Neural progenitor cell (in vitro differentiated cells): ENCODE results near the gene GNAS-AS1. TPM values are rescaled to one million over a fixed set of nuclear protein-coding genes. Genes with fewer than 3 reads are reported as not detected.
A peak's percentile ranks its signal among the peaks of the same experiment; 100 is the strongest.

Experiments used
- DNase-seq: peaks from one replicate; pipeline ENCODE4 v3.0.0-alpha.2; 2016; ENCODE audit warnings: low spot score
- H2AFZ ChIP-seq: fragments of 200-600 bp; sonication (generic); replicated peaks from 2 replicates; pipeline ENCODE4 v1.6.1; 2016; ENCODE audit warnings: antibody characterized with exemption
- H3F3A ChIP-seq: fragments of 200-600 bp; sonication (generic); 2 replicates; pipeline ENCODE4 v1.6.1; 2016; ENCODE audit warnings: antibody characterized with exemption, low read depth
- H3K27ac ChIP-seq: fragments of 200-600 bp; sonication (generic); 2 replicates; pipeline ENCODE4 v1.5.1; 2016; ENCODE audit warnings: mild to moderate bottlenecking
- H3K27me3 ChIP-seq: fragments of 200-600 bp; sonication (generic); 2 replicates; pipeline ENCODE4 v1.6.1; 2016; ENCODE audit warnings: mild to moderate bottlenecking, moderate library complexity
- H3K36me3 ChIP-seq: fragments of 200-600 bp; sonication (generic); 2 replicates; pipeline ENCODE4 v1.5.1; 2016
- H3K4me1 ChIP-seq: fragments of 200-600 bp; sonication (generic); 2 replicates; pipeline ENCODE4 v1.6.1; 2016; ENCODE audit warnings: mixed run types
- H3K4me2 ChIP-seq: fragments of 200-600 bp; sonication (generic); 2 replicates; pipeline ENCODE4 v1.6.1; 2016
- H3K4me3 ChIP-seq: fragments of 200-600 bp; sonication (generic); 2 replicates; pipeline ENCODE4 v1.5.1; 2016
- H3K79me2 ChIP-seq: fragments of 200-600 bp; sonication (generic); 2 replicates; pipeline ENCODE4 v1.6.1; 2016; ENCODE audit warnings: low read depth
- H3K9ac ChIP-seq: fragments of 200-600 bp; sonication (generic); 2 replicates; pipeline ENCODE4 v1.6.1; 2016
- H3K9me3 ChIP-seq: fragments of 200-600 bp; sonication (generic); 2 replicates; pipeline ENCODE4 v1.5.1; 2016; ENCODE audit warnings: low read depth
- H4K20me1 ChIP-seq: fragments of 200-600 bp; sonication (generic); 2 replicates; pipeline ENCODE4 v1.6.1; 2016; ENCODE audit warnings: low read depth
- H3K27ac Mint-ChIP-seq: 3 replicates; pipeline ENCODE4 v1.8.0; 2021; ENCODE audit warnings: mixed read lengths
- H3K27me3 Mint-ChIP-seq: 2 replicates; pipeline ENCODE4 v1.8.0; 2022; ENCODE audit warnings: low read depth, mild to moderate bottlenecking, inconsistent platforms, moderate library complexity, mixed read lengths; ENCODE audit not compliant: insufficient read depth
- H3K36me3 Mint-ChIP-seq: 3 replicates; pipeline ENCODE4 v1.8.0; 2021; ENCODE audit warnings: mixed read lengths
- H3K4me1 Mint-ChIP-seq: 3 replicates; pipeline ENCODE4 v1.8.0; 2021; ENCODE audit warnings: mixed read lengths
- H3K4me3 Mint-ChIP-seq: 3 replicates; pipeline ENCODE4 v1.8.0; 2021; ENCODE audit warnings: mild to moderate bottlenecking, moderate library complexity, mixed read lengths
- H3K9me3 Mint-ChIP-seq: 3 replicates; pipeline ENCODE4 v1.8.0; 2020; ENCODE audit warnings: mixed read lengths
- EZH2 ChIP-seq: fragments of 200-600 bp; sonication (generic); IDR thresholded peaks from 2 replicates; pipeline ENCODE4 v1.6.1; 2017; ENCODE audit warnings: antibody characterized with exemption, mild to moderate bottlenecking, moderate library complexity
- EZH2phosphoT487 ChIP-seq: fragments of 200-600 bp; sonication (generic); IDR thresholded peaks from 2 replicates; pipeline ENCODE4 v1.6.1; 2017; ENCODE audit warnings: antibody characterized with exemption
- total RNA-seq: library from RNA; depleted of rRNA; stranded (reverse); fragments of >200 nt; gene quantifications from 2 replicates; pipeline ENCODE4 v1.2.3, GENCODE V29; 2015; ENCODE audit warnings: low replicate concordance
- TF ChIP-seq, protein P1 (sequence below): fragments of 200-600 bp; sonication (generic); IDR thresholded peaks from 2 replicates; pipeline ENCODE4 v1.5.1; 2017; ENCODE audit warnings: antibody characterized with exemption, mild to moderate bottlenecking

Gene GNAS-AS1
- total RNA-seq, 1 donor from 2014 or later, result 5.8 TPM

DNA sequence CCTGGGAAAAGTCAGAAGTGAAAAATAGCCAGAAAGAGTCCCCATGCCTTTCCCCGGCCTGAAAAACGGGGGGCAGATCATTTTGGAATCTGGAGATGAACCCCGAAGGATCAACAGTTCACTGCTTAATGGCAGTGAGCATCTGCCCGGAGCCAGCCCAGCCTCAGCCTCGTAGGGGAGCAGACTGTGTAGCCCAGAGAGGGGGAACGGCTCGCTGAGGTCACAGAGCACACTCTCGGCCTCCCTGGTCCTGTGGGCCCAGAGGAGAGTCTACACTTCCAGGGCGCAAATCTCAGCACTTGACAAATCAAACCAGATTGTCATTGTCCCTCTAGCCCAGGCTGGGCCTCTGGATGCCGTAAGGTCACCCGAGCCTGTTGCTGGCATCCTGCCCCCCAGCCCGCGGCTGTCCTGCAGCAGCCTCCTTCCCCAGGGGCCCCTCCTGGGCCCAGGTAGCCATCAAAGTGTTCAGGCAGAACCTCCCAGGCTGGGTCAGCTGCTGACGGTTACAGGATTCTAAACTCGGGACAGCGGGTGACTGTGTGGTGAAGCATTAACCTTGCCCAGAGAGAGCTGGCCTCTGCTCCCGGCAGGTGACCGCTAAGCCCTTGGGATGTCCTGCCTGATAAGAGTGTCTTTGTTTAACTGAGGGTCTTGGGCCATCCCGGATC is 56.1 kb downstream of the GNAS-AS1 start:
- Histone ChIP-seq H3K79me2 (no peaks in the 10 kb centered on the region), H3K27me3 (no peaks in the 10 kb centered on the region), H3F3A (no peaks in the 10 kb centered on the region), H3K9me3 (no peaks in the 10 kb centered on the region), H4K20me1 (no peaks in the 10 kb centered on the region), H3K4me2 (no peak overlapping the region), H3K27ac (no peak overlapping the region), H2AFZ (no peak overlapping the region), H3K4me1 (peaks cover 7% of the 10 kb centered on the region), H3K4me3 (no peak overlapping the region), H3K36me3 (no peaks in the 10 kb centered on the region), H3K9ac (no peak overlapping the region)
- no peak overlapping the region for H3K27ac Mint-ChIP-seq
- no peaks in the 10 kb centered on the region for H3K9me3 Mint-ChIP-seq
- peaks cover 10% of the 10 kb centered on the region for H3K27me3 Mint-ChIP-seq
- peaks cover 13% of the 10 kb centered on the region for H3K4me1 Mint-ChIP-seq
- TF ChIP-seq EZH2phosphoT487 (no peak), EZH2 (no peak)
- TF ChIP-seq, protein P1, sequence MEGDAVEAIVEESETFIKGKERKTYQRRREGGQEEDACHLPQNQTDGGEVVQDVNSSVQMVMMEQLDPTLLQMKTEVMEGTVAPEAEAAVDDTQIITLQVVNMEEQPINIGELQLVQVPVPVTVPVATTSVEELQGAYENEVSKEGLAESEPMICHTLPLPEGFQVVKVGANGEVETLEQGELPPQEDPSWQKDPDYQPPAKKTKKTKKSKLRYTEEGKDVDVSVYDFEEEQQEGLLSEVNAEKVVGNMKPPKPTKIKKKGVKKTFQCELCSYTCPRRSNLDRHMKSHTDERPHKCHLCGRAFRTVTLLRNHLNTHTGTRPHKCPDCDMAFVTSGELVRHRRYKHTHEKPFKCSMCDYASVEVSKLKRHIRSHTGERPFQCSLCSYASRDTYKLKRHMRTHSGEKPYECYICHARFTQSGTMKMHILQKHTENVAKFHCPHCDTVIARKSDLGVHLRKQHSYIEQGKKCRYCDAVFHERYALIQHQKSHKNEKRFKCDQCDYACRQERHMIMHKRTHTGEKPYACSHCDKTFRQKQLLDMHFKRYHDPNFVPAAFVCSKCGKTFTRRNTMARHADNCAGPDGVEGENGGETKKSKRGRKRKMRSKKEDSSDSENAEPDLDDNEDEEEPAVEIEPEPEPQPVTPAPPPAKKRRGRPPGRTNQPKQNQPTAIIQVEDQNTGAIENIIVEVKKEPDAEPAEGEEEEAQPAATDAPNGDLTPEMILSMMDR, result no peak
- DNase-seq, result peak; percentile 27
- H3K4me3 Mint-ChIP-seq, result no peak overlapping the region
- H3K36me3 Mint-ChIP-seq, result no peaks in the 10 kb centered on the region

DNA sequence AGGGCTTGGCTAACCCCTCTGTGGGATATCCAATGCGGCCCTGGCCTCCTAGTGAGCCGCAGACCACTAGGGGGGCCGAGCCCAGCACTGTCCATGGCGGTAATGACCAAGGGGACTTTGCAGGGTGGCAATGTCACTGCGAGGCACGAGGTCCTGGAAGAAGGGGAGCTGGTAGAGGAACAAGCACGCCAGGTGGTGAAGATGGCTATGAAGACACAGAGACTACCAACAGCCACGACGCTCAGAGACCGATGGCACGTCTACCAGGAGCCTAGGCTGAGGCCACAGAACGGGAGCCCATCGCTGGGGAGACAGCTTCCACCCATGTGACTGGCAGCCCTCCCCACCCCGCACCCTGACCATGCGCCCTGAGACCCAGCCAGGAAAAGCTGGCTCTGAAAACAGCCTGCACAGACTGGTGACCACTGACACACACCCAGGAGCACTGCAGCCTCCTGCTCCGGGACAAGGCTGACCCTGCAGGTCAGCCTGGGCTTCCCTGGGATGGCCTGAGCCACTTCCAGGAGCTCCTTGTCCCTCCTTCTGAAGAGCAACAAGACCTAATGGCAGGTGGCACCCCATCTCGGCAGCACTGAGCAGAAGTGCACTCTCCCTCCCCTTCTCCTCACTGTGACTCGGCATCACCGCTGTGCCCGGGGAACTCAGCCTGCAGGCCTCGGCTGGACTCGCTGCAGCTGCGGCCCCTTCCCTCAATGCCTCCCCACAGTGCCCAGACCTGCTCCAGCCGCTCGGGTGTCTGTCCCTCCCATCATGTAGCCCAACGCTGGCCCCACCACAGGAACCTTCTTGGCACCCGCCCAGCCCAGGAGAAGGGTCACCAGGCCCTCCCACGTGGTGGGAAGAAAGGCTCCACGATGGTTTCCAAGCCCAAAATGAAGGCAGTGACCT is 56.9 kb downstream of the GNAS-AS1 start:
- H3K9me3 ChIP-seq, result no peaks in the 10 kb centered on the region
- peaks cover 7% of the 10 kb centered on the region for H3K4me1 ChIP-seq
- no peak overlapping the region for H2AFZ ChIP-seq
- no peak overlapping the region for H3K4me3 Mint-ChIP-seq
- H3K4me1 Mint-ChIP-seq, result peaks cover 18% of the 10 kb centered on the region
- no peaks in the 10 kb centered on the region for H4K20me1 ChIP-seq
- H3K9me3 Mint-ChIP-seq, result no peaks in the 10 kb centered on the region
- no peaks in the 10 kb centered on the region for H3K79me2 ChIP-seq
- no peaks in the 10 kb centered on the region for H3K36me3 Mint-ChIP-seq
- no peak overlapping the region for H3K4me2 ChIP-seq
- H3K27ac ChIP-seq, result no peak overlapping the region
- H3K27me3 Mint-ChIP-seq, result peaks cover 16% of the 10 kb centered on the region
- H3F3A ChIP-seq, result no peaks in the 10 kb centered on the region
- TF ChIP-seq EZH2phosphoT487 (no peak), EZH2 (no peak)
- TF ChIP-seq, protein P1, result no peak
- no peak overlapping the region for H3K9ac ChIP-seq
- no peak for DNase-seq
- no peak overlapping the region for H3K4me3 ChIP-seq
- no peak overlapping the region for H3K27ac Mint-ChIP-seq
- no peaks in the 10 kb centered on the region for H3K36me3 ChIP-seq
- H3K27me3 ChIP-seq, result no peaks in the 10 kb centered on the region

DNA sequence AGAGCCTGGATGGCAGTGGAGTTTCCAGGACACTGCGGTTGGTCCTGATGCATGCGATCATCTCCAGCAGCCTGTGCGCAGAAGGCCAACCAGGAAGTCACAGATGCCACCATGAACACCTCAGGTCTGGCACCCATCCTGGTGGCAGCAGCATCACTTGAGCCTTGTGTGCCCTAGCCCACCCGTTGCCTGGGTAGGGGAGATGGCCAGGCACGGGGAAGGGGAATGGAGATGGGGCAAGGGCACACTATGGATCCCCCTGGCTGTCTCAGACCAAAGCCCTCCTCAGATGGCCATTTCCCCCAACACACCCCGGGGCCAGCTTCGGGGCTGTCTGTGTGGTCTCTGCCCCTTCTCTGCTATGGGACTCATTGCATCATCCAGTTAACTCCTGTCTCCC is 58.3 kb downstream of the GNAS-AS1 start:
- peaks cover 15% of the 10 kb centered on the region for H3K27me3 Mint-ChIP-seq
- no peaks in the 10 kb centered on the region for H3K27me3 ChIP-seq
- H4K20me1 ChIP-seq, result no peaks in the 10 kb centered on the region
- no peak for DNase-seq
- H3K9me3 ChIP-seq, result no peaks in the 10 kb centered on the region
- H2AFZ ChIP-seq, result no peak overlapping the region
- no peaks in the 10 kb centered on the region for H3K9me3 Mint-ChIP-seq
- no peaks in the 10 kb centered on the region for H3F3A ChIP-seq
- no peaks in the 10 kb centered on the region for H3K79me2 ChIP-seq
- peaks cover 22% of the 10 kb centered on the region for H3K4me1 Mint-ChIP-seq
- no peaks in the 10 kb centered on the region for H3K36me3 ChIP-seq
- H3K4me2 ChIP-seq, result no peak overlapping the region
- no peak overlapping the region for H3K4me3 Mint-ChIP-seq
- no peaks in the 10 kb centered on the region for H3K36me3 Mint-ChIP-seq
- H3K9ac ChIP-seq, result no peak overlapping the region
- H3K27ac ChIP-seq, result no peak overlapping the region
- H3K4me3 ChIP-seq, result no peak overlapping the region
- H3K27ac Mint-ChIP-seq, result no peak overlapping the region
- TF ChIP-seq, protein P1, result no peak
- no peak for TF ChIP-seq EZH2phosphoT487
- no peak for TF ChIP-seq EZH2
- H3K4me1 ChIP-seq, result peaks cover 7% of the 10 kb centered on the region
